Stimulated activated effector memory CD8-positive, alpha-beta T cell treated with anti-CD3 and anti-CD28 coated beads, Interleukin-12 subunit alpha, Interleukin-12 subunit beta, amount 100 ng/mL, for 72 hours (primary cell): Measurements from ENCODE around the gene ANKRD13C.
"Not testable (repeated sequence)": the region's sequence is repeated elsewhere in the genome, so short reads cannot be mapped to it uniquely, and the experiment has no call there.

Experiments used
- ATAC-seq: fragments of 150-1000 bp; cut with Tn5 transposase; 2 replicates; pipeline ENCODE4 v1.10.0; 2021
- DNase-seq, 2 donors: peaks; one replicate each; pipeline ENCODE4 v3.0.0; 2021 to 2022; ENCODE audit warnings: low spot score in 2 of 2
- H3K27ac Mint-ChIP-seq: one replicate; pipeline ENCODE4 v1.8.0; 2022; ENCODE audit warnings: mild to moderate bottlenecking, mixed read lengths
- H3K36me3 Mint-ChIP-seq: one replicate; pipeline ENCODE4 v1.8.0; 2022; ENCODE audit warnings: mild to moderate bottlenecking, mixed read lengths
- H3K4me1 Mint-ChIP-seq: one replicate; pipeline ENCODE4 v1.8.0; 2022; ENCODE audit warnings: mixed read lengths
- H3K4me3 Mint-ChIP-seq: one replicate; pipeline ENCODE4 v1.8.0; 2022; ENCODE audit warnings: mild to moderate bottlenecking, mixed read lengths
- H3K9me3 Mint-ChIP-seq: one replicate; pipeline ENCODE4 v1.8.0; 2022; ENCODE audit warnings: mixed read lengths

The ANKRD13C gene, protein sequence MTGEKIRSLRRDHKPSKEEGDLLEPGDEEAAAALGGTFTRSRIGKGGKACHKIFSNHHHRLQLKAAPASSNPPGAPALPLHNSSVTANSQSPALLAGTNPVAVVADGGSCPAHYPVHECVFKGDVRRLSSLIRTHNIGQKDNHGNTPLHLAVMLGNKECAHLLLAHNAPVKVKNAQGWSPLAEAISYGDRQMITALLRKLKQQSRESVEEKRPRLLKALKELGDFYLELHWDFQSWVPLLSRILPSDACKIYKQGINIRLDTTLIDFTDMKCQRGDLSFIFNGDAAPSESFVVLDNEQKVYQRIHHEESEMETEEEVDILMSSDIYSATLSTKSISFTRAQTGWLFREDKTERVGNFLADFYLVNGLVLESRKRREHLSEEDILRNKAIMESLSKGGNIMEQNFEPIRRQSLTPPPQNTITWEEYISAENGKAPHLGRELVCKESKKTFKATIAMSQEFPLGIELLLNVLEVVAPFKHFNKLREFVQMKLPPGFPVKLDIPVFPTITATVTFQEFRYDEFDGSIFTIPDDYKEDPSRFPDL

GRCh38 chr1:70354332-70355110 lies at the start of gene ANKRD13C:
ANKRD13C (minus strand) TSS chr1:70354722; CDS start chr1:70354408, 314 bp downstream.
- peak within 1 kb of the TSS; percentile 99 for H3K27ac Mint-ChIP-seq
- H3K36me3 Mint-ChIP-seq = peaks cover 22% of the 10 kb centered on the region
- H3K4me1 Mint-ChIP-seq = peaks cover 23% of the 10 kb centered on the region
- H3K9me3 Mint-ChIP-seq = peaks cover 2% of the 10 kb centered on the region
- peak within 1 kb of the TSS; percentile 94 for H3K4me3 Mint-ChIP-seq
- ATAC-seq = peak; percentile 93
- peak; percentile 87 to 95 for DNase-seq

- Mint-ChIP-seq H3K4me3 (no peak overlapping the region), H3K9me3 (no peaks in the 10 kb centered on the region), H3K4me1 (no peaks in the 10 kb centered on the region), H3K36me3 (no peaks in the 10 kb centered on the region), H3K27ac (no peak overlapping the region)
- no peak for DNase-seq
- ATAC-seq = no peak
Observed at GRCh38 chr1:70403759-70404158, 49.2 kb upstream of the ANKRD13C start.

DNA sequence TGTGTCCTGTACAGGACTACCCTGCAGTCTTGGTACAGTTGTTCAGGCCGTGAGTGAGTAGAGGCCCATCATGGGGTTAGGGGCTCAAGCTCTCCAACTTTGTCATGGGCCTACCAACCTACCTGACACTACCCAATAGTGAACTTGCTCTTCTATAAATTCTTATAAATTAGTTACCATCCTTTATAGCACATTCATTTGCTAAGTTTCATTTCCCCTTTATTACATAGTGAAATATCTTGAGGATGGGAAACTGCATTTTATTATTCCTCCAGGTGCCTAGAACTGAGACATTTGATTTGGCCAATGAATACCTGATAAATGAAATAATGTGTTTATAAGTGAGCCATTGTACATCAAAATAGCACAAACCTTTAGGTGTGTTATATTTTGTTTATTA lies 47.5 kb upstream of the ANKRD13C start:
- Mint-ChIP-seq H3K27ac (no peak overlapping the region), H3K36me3 (no peaks in the 10 kb centered on the region), H3K9me3 (no peaks in the 10 kb centered on the region), H3K4me1 (no peaks in the 10 kb centered on the region), H3K4me3 (no peak overlapping the region)
- ATAC-seq = no peak
- no peak for DNase-seq

- H3K27ac Mint-ChIP-seq = no peak overlapping the region
- no peaks in the 10 kb centered on the region for H3K4me1 Mint-ChIP-seq
- no peak overlapping the region for H3K4me3 Mint-ChIP-seq
- H3K9me3 Mint-ChIP-seq = no peaks in the 10 kb centered on the region
- ATAC-seq = no peak
- no peaks in the 10 kb centered on the region for H3K36me3 Mint-ChIP-seq
- no peak for DNase-seq
Observed at GRCh38 chr1:70400335-70400734, 45.8 kb upstream of the ANKRD13C start.

GRCh38 chr1:70397013-70397412 lies 42.5 kb upstream of the ANKRD13C start:
- ATAC-seq (no peak), DNase-seq (no peak)
- no peaks in the 10 kb centered on the region for H3K4me1 Mint-ChIP-seq
- H3K4me3 Mint-ChIP-seq = no peak overlapping the region
- H3K27ac Mint-ChIP-seq = no peak overlapping the region
- H3K36me3 Mint-ChIP-seq = no peaks in the 10 kb centered on the region
- no peaks in the 10 kb centered on the region for H3K9me3 Mint-ChIP-seq

DNA sequence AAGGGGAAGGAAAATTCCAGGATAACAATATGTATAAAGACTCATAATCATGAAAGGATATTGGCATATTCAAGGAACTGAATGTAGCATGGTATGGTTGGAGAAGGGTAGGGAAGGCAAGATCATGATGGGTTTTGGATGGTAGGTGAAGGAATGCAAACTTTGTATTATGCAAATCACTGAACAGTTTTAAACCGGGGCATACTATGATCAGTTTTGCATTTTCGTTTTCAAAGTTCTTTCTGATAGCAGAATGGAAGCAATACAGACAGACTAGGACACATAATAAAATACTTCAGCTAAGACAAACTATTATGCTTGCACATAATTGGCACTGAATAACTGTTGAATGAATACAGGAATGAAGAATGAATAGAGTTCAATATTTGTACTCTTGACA lies 42.1 kb upstream of the ANKRD13C start:
- DNase-seq (no peak), ATAC-seq (no peak)
- Mint-ChIP-seq H3K27ac (no peak overlapping the region), H3K4me3 (no peak overlapping the region), H3K4me1 (no peaks in the 10 kb centered on the region), H3K36me3 (no peaks in the 10 kb centered on the region), H3K9me3 (no peaks in the 10 kb centered on the region)

GRCh38 chr1:70392626-70393025 lies 38.1 kb upstream of the ANKRD13C start:
- H3K4me3 Mint-ChIP-seq = no peak overlapping the region
- no peaks in the 10 kb centered on the region for H3K9me3 Mint-ChIP-seq
- no peak for ATAC-seq
- no peaks in the 10 kb centered on the region for H3K36me3 Mint-ChIP-seq
- H3K27ac Mint-ChIP-seq = no peak overlapping the region
- H3K4me1 Mint-ChIP-seq = no peaks in the 10 kb centered on the region
- DNase-seq = no peak

GRCh38 chr1:70387507-70387906 lies 33.0 kb upstream of the ANKRD13C start:
- Mint-ChIP-seq H3K4me3 (no peak overlapping the region), H3K4me1 (no peaks in the 10 kb centered on the region), H3K27ac (no peak overlapping the region), H3K9me3 (no peaks in the 10 kb centered on the region), H3K36me3 (no peaks in the 10 kb centered on the region)
- DNase-seq (no peak), ATAC-seq (no peak)

GRCh38 chr1:70386121-70386520 lies 31.6 kb upstream of the ANKRD13C start:
- ATAC-seq (no peak), DNase-seq (no peak)
- Mint-ChIP-seq H3K4me1 (no peaks in the 10 kb centered on the region), H3K4me3 (no peak overlapping the region), H3K36me3 (no peaks in the 10 kb centered on the region), H3K9me3 (no peaks in the 10 kb centered on the region), H3K27ac (no peak overlapping the region)

GRCh38 chr1:70385477-70385876 lies 31.0 kb upstream of the ANKRD13C start:
- no peaks in the 10 kb centered on the region for H3K36me3 Mint-ChIP-seq
- H3K27ac Mint-ChIP-seq = no peak overlapping the region
- no peaks in the 10 kb centered on the region for H3K9me3 Mint-ChIP-seq
- no peaks in the 10 kb centered on the region for H3K4me1 Mint-ChIP-seq
- no peak for DNase-seq
- H3K4me3 Mint-ChIP-seq = no peak overlapping the region
- no peak for ATAC-seq

GRCh38 chr1:70384542-70384941 lies 30.0 kb upstream of the ANKRD13C start:
- no peaks in the 10 kb centered on the region for H3K4me1 Mint-ChIP-seq
- no peak for DNase-seq
- no peaks in the 10 kb centered on the region for H3K9me3 Mint-ChIP-seq
- H3K27ac Mint-ChIP-seq = no peak overlapping the region
- H3K36me3 Mint-ChIP-seq = no peaks in the 10 kb centered on the region
- ATAC-seq = no peak
- no peak overlapping the region for H3K4me3 Mint-ChIP-seq

DNA sequence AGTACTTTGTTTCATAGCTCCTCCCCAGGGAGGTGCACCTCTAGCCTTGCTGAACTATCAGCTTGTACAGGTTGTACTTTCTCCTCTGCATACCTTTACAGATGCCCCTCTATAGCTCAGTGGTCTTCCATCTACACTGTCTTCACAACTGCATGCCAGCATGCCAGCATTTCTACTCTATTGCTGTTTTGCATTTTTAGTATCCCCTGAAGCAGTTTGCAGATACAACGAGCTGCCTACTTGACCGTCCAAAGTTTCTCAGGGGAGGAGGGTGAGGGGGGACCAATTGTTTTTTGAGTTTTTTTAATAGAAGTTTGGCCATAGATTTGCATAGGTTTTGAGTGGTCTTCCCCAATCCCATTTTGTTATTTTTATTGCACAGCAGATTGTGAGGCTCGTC lies 29.0 kb upstream of the ANKRD13C start:
- Mint-ChIP-seq H3K36me3 (no peaks in the 10 kb centered on the region), H3K27ac (no peak overlapping the region), H3K4me3 (no peak overlapping the region), H3K9me3 (no peaks in the 10 kb centered on the region), H3K4me1 (no peaks in the 10 kb centered on the region)
- ATAC-seq (no peak), DNase-seq (no peak)

GRCh38 chr1:70382682-70383081 lies 28.2 kb upstream of the ANKRD13C start:
- no peak overlapping the region for H3K27ac Mint-ChIP-seq
- DNase-seq (no peak), ATAC-seq (no peak)
- H3K4me3 Mint-ChIP-seq = no peak overlapping the region
- H3K36me3 Mint-ChIP-seq = no peaks in the 10 kb centered on the region
- H3K9me3 Mint-ChIP-seq = no peaks in the 10 kb centered on the region
- no peaks in the 10 kb centered on the region for H3K4me1 Mint-ChIP-seq

- H3K9me3 Mint-ChIP-seq = no peaks in the 10 kb centered on the region
- H3K4me3 Mint-ChIP-seq = no peak overlapping the region
- H3K4me1 Mint-ChIP-seq = no peaks in the 10 kb centered on the region
- no peaks in the 10 kb centered on the region for H3K36me3 Mint-ChIP-seq
- DNase-seq (no peak), ATAC-seq (no peak)
- no peak overlapping the region for H3K27ac Mint-ChIP-seq
Observed at GRCh38 chr1:70376196-70376595, 21.7 kb upstream of the ANKRD13C start.

- H3K9me3 Mint-ChIP-seq, ATAC-seq, DNase-seq, H3K4me3 Mint-ChIP-seq, H3K27ac Mint-ChIP-seq, H3K36me3 Mint-ChIP-seq, H3K4me1 Mint-ChIP-seq: not testable (repeated sequence)
Observed at GRCh38 chr1:70373580-70373979, 19.1 kb upstream of the ANKRD13C start.

- DNase-seq (no peak), ATAC-seq (no peak)
- H3K4me3 Mint-ChIP-seq = no peak overlapping the region
- H3K36me3 Mint-ChIP-seq = no peaks in the 10 kb centered on the region
- no peaks in the 10 kb centered on the region for H3K9me3 Mint-ChIP-seq
- no peaks in the 10 kb centered on the region for H3K4me1 Mint-ChIP-seq
- H3K27ac Mint-ChIP-seq = no peak overlapping the region
Observed at GRCh38 chr1:70372426-70372825, 17.9 kb upstream of the ANKRD13C start.
